D341Med (cell line): ENCODE data around the gene FCHO1.

ENCODE experiments used
- DNase-seq: peaks from one replicate; pipeline ENCODE4 v3.0.0; 2012; ENCODE audit warnings: low spot score

Gene FCHO1, protein sequence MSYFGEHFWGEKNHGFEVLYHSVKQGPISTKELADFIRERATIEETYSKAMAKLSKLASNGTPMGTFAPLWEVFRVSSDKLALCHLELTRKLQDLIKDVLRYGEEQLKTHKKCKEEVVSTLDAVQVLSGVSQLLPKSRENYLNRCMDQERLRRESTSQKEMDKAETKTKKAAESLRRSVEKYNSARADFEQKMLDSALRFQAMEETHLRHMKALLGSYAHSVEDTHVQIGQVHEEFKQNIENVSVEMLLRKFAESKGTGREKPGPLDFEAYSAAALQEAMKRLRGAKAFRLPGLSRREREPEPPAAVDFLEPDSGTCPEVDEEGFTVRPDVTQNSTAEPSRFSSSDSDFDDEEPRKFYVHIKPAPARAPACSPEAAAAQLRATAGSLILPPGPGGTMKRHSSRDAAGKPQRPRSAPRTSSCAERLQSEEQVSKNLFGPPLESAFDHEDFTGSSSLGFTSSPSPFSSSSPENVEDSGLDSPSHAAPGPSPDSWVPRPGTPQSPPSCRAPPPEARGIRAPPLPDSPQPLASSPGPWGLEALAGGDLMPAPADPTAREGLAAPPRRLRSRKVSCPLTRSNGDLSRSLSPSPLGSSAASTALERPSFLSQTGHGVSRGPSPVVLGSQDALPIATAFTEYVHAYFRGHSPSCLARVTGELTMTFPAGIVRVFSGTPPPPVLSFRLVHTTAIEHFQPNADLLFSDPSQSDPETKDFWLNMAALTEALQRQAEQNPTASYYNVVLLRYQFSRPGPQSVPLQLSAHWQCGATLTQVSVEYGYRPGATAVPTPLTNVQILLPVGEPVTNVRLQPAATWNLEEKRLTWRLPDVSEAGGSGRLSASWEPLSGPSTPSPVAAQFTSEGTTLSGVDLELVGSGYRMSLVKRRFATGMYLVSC

DNA sequence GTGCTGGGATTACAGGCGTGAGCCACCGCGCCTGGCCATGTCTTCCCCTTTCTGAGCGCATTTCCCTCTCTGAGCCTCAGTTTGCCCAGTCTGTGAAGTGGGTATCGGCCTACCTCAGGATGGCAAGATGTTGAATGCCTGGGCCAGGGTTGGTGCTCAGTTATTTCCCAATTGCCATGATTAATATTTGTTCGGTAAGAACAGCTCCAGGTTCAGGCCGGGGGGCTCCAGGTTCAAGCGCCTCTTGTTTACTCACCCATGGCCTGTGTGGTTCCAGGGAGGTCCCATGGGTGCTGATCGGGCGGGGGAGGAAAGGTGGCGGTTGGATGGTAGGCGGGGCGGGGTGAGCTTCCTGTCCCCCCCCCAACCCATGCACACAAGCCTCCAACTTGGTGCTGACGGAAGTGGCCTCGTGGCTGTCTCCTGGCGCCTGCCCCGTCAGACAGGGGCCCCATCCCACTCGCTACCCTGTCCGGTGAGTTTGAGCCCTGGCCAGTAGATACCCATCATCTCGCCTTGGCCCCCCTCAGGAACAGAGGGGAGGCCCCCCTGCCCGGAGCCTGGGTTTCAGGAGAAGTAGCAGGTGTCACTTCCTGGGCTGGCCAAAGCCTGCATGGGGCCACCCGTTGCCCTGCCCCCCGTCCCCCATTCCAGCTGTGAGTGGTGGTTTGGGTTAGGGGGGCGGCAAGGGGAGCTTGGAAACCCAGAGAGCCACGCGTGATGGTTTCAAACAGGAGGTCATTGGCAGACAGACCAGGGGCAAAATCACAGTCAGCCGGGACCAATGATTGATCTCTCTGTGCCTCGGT is at the start of gene FCHO1:
FCHO1 (plus strand) TSS at position 375 of the 809 bp plus-strand sequence. CDS start 3,688 bp downstream, outside the sequence.
- DNase-seq = no peak

DNA sequence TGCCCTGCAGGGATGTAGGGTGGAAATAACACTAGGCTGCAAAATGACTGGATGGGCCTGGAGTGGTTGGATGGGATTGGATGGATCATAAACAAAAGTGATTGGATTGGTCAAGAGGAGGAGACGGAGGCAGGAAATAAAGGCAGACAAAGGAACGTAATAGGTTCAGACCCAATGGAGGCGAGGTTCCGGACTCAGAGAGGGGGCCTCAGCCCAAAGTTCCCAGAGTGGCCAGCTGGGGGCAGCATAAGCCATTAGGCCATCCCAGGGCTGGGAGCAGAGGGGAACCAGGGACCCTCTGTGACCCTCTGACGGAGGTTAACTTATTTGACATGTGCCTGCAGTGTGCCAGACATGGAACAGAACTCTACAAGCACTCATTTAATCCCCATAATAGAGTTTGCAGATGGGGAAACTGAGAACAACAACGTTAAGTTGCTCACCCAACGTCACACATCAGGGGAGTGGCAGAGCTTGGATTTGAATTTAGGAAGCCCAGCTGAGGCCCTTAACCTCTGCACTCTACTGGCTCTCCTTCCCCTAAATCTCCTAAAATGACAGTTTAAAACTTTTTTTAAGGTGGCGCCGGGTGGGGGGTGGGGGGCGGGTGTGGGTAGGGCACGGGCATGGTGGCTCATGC is 47.3 kb upstream of the FCHO1 start:
- DNase-seq = peak; percentile 80

DNA sequence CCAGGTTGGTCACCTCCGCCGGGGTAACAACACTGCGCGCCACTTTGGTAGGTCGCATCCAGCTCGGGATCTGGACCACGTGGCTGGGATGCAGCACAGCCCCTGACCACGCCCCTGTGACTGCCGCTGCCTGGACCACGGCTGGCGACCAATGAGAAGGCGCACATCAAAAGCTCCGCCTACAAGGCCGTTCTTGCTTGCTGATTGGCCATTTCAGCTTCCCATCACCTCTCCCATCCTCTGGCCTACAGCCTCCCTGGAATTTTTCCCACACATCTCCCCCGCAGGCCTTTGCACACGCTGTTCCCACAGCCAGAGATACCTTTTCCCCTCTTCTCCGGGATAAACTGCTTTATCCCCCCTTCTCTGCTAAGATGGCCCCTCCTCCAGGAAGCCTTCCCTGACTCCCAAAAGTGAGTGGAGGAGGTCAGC is 44.5 kb upstream of the FCHO1 start:
- peak; percentile 59 for DNase-seq

DNA sequence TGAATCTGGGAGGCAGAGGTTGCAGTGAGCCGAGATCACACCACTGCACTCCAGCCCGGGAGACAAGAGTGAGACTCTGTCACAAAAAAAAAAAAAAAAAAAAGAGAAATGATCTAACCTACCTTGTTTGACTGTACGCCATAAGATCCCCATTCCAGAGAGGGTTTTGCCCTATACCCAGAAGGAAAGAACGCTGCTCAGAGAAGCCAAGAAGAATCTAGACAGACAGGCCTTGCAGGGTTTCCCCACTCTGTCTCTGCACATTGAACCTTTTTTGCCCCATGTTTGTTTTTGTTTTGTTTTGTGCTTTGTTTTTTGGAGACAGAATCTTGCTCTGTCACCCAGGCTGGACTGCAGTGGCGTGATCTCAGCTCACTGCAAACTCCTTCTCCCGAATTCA is 39.4 kb upstream of the FCHO1 start:
- DNase-seq = no peak

DNA sequence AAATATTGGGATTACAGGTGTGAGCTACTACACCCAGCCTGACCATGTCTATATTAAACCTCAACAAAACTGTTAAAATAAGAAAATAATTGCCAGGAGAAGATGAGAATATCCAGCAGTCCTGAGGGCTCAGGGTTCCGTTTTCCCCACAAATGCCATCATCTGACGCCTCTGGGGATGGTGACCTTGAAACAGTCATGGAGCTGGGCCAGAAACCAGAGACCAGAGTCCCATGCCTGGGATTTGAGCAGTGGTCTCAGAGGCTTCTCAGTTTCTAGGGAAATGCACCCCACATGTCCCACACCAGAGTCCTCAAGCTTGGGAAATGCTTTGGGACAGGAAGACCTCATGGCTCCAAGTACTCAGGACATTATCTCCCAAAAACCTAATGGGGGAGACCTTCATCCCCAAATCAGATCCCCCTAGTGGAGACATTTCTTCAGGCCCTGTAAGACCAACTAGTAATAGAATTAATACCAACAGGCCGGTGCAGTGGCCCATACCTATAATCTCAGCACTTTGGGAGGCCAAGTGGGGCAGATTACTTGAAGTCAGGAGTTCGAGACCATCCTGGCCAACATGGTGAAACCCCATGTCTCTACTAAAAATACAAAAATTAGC is 34.9 kb upstream of the FCHO1 start:
- DNase-seq = peak; percentile 23

DNA sequence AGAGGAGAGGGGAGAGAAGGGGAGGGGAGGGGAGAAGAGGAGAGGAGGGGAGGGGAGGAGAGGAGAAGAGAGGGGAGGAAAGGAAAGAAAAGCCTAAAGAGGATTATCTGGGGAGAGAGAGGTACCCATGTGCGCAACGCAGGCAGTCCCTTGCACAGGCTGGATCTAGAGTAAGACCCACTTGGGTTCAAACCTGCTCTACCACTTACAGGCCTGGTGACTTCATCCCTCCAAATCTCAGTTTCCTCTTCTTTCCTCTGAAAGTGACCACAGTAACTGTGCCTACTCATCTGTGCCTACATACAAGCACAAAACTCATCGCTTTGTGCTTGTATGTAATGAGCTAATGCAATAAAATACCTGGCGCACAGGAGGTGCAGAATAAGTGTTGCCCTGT is 32.7 kb upstream of the FCHO1 start:
- DNase-seq = peak; percentile 60

DNA sequence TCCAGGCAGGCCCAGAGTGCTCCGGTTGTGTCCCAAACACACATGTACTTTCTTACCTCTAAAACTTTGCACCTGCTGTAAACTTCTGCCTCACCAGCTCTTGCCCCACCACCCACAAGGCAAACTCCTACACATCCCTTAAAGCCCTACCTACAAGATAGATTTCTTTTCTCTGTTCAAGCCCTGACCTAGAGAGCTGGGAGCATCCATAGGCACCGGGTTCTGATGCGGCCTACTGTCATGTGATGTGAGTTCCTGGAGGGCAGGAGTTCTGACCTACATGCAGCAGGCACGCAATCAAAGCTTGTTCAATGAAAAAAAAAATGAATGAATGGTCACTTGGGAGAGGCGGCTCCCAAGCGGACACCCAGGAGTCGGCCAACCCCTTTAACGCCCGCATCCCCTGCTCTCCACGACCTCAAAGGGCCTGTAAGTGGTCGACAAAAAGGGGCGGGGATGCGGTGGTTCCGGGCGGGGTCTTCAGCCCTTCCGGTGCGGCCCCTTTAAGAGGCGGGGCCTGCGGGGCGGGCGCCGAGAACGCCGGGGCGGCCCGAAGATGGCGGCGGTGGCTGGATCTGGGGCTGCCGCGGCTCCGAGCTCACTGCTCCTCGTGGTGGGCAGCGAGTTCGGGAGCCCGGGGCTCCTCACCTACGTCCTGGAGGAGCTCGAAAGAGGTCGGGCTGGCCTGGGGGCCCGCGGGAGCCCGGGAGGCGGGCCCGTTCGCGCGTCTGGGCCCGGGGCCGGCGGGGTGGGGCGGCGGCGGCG is 32.1 kb upstream of the FCHO1 start, which contains the start of gene MAP1S:
MAP1S (plus strand) TSS at position 534 of the 765 bp plus-strand sequence; CDS start at position 557, 23 bp downstream.
- peak; percentile 96 for DNase-seq

DNA sequence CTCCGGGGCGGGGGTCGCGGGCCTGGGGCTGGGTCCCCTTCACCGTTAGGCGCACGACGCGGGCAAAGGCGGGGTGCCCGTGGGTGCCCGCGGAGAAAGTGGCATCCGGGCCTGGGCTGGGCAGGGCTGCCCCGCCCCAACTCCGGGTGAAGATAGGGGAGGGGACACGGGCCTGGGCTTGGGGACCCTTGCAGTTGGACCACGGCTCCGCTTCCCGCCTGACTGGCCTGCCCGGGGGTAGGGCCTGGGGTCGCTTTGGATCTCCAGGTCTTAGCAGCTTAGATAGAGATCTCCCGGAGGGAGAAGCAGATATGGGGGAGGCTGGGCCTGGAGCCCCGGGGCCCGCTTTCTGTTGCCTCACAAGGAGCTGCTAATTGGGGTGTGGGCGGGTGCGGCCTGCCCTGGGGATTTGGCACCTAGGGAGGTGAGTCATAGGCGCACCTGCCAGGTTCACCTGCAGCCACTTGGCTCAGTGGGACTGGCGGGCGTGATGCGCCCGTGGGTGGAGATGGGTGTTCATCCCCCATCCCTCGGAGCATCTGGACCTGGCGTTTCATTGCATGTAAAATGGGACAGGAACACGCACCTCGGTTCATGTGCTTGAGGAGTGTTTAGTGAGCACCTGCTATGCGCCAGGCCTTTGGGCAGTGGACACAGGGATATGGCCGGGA is 31.4 kb upstream of the FCHO1 start:
- DNase-seq = peak; percentile 65

DNA sequence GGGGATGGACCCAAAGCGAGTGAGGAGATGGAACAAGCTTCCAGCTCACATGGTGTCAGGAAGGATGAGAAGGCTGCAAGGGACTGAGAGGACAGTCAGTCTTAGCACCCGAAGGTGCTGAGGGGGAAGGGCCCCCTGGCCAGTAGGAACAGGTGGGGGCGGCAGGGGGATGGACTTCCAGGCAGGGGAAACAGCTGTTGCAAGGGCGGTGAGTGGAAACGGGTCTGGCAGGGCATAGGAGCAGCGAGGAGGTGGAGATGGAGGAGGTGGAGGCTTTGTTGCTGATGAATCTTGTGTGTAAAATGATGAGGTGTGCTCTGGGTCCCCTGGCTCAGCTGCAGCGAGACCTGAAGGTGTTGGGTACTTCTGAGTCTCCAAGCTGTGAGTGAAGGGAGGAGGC is 30.8 kb upstream of the FCHO1 start:
- DNase-seq = peak; percentile 26

DNA sequence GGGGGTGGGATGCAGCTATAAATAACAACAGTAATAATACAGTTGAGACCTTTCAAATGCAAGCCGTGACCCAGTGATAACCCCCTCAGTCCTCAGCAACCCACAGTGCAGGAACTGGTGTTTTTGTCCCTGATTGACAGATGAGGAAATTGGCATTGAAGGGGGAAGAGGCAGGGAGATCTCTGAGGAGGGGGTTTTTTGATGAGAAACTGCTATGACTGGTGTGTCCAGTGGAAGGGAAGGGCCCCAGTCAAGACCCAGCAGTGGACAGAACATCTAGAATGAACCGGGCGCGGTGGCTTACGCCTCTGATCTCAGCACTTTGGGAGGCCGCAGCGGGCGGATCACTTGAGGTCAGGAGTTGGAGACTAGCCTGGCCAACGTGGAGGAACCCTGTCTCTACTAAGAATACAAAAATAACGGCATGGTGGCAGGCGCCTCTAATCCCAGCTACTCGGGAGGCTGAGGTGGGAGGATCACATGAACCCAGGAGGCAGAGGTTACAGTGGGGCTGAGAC is 30.1 kb upstream of the FCHO1 start:
- DNase-seq = no peak

DNA sequence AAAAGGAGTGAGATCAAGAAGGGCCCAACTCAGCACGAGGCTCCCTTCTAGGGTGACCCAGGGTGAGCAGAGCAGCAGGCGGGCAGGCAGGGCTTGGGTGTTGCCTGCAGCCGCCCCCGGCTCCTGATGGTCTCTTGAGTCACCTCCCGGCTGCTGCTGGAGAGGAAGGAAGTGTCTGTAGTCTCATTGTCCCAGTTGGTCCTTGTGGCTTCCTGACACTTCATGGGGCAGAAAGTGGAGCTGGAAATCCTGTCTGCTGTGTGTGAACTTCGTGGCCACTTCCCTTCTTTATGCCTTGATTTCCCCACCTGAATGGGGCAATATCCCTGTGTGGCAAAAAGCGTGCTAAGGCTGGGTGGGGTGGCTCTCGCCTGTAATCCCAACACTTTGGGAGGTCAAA is 29.5 kb upstream of the FCHO1 start:
- DNase-seq = no peak

DNA sequence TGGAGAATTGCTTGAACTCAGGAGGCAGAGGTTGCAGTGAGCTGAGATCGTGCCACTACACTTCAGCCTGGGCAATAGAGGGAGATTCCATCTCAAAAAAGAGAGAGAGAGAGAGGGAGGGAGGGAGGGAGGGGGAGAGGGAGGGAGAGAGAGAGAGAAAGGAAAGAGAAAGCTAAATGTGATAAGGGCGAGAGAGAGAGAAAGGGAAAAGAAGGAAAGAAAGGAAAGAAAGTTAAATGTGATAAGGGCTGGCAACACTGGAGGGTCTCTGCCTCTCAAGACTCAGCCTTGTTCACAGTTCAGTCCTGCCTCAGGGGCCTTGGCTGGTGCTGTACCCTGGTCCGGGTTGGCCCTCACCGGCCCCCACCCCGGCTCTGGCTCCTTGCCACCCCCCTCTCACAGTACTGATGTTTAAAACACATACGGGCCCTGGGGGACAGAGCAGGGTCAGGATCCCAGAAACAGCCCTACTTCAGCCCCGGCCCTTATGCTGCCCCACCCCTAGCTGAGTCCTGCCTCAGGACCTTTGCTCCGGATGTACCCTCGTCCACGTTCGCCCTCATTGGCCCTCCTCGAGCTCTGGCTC is 28.5 kb upstream of the FCHO1 start:
- DNase-seq = no peak

DNA sequence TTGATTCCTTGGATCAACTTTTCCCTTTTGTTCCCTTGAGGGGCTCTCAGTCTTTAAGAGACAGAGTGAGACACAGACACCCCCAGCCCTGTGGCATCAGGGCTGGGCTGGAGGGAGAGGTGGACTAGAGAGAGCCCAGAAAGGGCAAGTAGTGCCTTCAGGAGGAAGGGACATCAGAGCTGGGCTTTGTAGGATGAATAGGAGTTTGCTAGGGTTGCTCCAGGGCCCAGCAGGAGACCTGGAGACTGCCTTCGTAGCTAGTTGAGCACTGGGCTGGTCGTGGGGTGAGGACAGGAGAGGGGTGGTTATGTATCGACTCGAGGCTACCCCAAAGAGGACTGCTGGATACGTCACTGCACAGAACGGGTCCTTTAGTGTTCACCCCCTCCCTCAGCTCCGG is 26.6 kb upstream of the FCHO1 start:
- DNase-seq = no peak

DNA sequence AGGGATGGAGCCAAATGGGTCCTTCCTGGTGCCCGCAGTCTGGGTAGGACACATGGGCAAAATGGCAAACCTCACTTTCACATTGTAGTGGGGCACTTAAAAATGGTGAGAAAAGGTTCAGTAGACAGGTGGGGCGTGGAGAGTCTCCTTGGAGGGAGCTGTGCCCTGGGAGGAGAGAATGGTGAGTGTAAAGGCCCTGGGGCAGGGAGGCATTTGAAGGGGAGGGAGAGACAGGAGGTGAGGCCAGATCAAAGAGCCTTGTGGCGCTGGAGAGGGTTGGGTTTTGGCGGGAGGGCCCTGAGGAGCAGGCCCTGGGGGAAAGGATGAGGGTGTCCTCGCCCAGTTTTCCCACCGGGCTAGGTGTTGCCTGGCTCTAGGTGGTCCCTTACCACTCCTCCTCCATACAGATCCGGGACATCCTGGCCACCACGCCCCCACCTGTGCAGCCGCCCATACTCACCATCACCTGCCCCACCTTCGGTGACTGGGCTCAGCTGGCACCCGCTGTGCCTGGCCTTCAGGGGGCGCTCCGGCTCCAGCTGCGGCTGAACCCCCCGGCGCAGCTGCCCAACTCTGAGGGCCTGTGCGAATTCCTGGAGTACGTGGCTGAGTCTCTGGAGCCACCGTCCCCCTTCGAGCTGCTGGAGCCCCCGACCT is 25.7 kb upstream of the FCHO1 start:
- DNase-seq = peak; percentile 77

DNA sequence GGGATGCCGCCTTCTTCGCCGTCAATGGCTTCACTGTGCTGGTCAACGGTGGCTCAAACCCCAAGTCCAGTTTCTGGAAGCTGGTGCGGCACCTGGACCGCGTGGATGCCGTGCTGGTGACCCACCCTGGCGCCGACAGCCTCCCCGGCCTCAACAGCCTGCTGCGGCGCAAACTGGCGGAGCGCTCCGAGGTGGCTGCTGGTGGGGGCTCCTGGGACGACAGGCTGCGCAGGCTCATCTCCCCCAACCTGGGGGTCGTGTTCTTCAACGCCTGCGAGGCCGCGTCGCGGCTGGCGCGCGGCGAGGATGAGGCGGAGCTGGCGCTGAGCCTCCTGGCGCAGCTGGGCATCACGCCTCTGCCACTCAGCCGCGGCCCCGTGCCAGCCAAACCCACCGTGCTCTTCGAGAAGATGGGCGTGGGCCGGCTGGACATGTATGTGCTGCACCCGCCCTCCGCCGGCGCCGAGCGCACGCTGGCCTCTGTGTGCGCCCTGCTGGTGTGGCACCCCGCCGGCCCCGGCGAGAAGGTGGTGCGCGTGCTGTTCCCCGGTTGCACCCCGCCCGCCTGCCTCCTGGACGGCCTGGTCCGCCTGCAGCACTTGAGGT is 25.0 kb upstream of the FCHO1 start:
- DNase-seq = peak; percentile 28

DNA sequence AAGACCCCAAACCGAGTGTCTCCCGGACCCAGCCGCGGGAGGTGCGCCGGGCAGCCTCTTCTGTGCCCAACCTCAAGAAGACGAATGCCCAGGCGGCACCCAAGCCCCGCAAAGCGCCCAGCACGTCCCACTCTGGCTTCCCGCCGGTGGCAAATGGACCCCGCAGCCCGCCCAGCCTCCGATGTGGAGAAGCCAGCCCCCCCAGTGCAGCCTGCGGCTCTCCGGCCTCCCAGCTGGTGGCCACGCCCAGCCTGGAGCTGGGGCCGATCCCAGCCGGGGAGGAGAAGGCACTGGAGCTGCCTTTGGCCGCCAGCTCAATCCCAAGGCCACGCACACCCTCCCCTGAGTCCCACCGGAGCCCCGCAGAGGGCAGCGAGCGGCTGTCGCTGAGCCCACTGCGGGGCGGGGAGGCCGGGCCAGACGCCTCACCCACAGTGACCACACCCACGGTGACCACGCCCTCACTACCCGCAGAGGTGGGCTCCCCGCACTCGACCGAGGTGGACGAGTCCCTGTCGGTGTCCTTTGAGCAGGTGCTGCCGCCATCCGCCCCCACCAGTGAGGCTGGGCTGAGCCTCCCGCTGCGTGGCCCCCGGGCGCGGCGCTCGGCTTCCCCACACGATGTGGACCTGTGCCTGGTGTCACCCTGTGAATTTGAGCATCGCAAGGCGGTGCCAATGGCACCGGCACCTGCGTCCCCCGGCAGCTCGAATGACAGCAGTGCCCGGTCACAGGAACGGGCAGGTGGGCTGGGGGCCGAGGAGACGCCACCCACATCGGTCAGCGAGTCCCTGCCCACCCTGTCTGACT is 24.1 kb upstream of the FCHO1 start:
- peak; percentile 35 for DNase-seq

DNA sequence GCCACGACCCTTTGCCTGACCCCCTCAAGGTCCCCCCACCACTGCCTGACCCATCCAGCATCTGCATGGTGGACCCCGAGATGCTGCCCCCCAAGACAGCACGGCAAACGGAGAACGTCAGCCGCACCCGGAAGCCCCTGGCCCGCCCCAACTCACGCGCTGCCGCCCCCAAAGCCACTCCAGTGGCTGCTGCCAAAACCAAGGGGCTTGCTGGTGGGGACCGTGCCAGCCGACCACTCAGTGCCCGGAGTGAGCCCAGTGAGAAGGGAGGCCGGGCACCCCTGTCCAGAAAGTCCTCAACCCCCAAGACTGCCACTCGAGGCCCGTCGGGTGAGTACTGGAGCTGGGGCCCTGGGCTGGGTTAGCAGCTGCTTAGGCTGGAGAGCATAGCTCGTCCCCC is 23.4 kb upstream of the FCHO1 start:
- peak; percentile 21 for DNase-seq
